ENCODE measurements around the gene SNX30. TPM values are rescaled to one million over a fixed set of nuclear protein-coding genes. Genes with fewer than 3 reads are reported as not detected.
A peak's percentile ranks its signal among the peaks of the same experiment; 100 is the strongest.

Gene SNX30
- total and polyA plus RNA-seq, 4 donors: 18.1 to 31.8 (median 22.1) TPM

GRCh38 chr9:112750764-112751055, 150 bp downstream of the SNX30 start:
- Histone ChIP-seq H3K4me3 (ENCODE audit: low read depth, low read length) (peak overlapping the region; percentile 78), H3K36me3 (ENCODE audit: control insufficient read depth, insufficient read depth, low read length) (no peaks in the 10 kb centered on the region), H3K9me3 (ENCODE audit: control insufficient read depth, insufficient read depth, low read length) (no peaks in the 10 kb centered on the region), H3K27me3 (ENCODE audit: control insufficient read depth, insufficient read depth, low read length) (no peaks in the 10 kb centered on the region), H3K27ac (ENCODE audit: low read depth, low read length) (no peak overlapping the region), H3K4me1 (ENCODE audit: control insufficient read depth, insufficient read depth, low read length) (peaks cover 22% of the 10 kb centered on the region)
- no peak for DNase-seq (ENCODE audit: low read depth in 4 of 6, low spot score in 6 of 6)
- under 1% methylated on average over 50 of the region's 50 CpGs for WGBS (ENCODE audit: insufficient coverage)

- peak in 4 of 6 donors; percentile 25 to 80 (median 52) for DNase-seq (ENCODE audit: low read depth in 4 of 6, low spot score in 6 of 6)
- H3K4me1 ChIP-seq (ENCODE audit: control insufficient read depth, insufficient read depth, low read length): peaks cover 19% of the 10 kb centered on the region
- no peaks in the 10 kb centered on the region for H3K36me3 ChIP-seq (ENCODE audit: control insufficient read depth, insufficient read depth, low read length)
- H3K27ac ChIP-seq (ENCODE audit: low read depth, low read length): peak overlapping the region; percentile 69
- WGBS (ENCODE audit: insufficient coverage): 0% methylated on average over 49 of the region's 49 CpGs
- H3K4me3 ChIP-seq (ENCODE audit: low read depth, low read length): peak overlapping the region; percentile 78
- H3K27me3 ChIP-seq (ENCODE audit: control insufficient read depth, insufficient read depth, low read length): no peaks in the 10 kb centered on the region
- H3K9me3 ChIP-seq (ENCODE audit: control insufficient read depth, insufficient read depth, low read length): no peaks in the 10 kb centered on the region
Measured at GRCh38 chr9:112751056-112751795, 666 bp downstream of the SNX30 start.

GRCh38 chr9:112752334-112753125, 2.0 kb downstream of the SNX30 start:
- DNase-seq (ENCODE audit: low read depth in 4 of 6, low spot score in 6 of 6): no peak
- WGBS (ENCODE audit: insufficient coverage): 100% methylated on average over 3 of the region's 6 CpGs
- Histone ChIP-seq H3K9me3 (ENCODE audit: control insufficient read depth, insufficient read depth, low read length) (no peaks in the 10 kb centered on the region), H3K27ac (ENCODE audit: low read depth, low read length) (no peak overlapping the region), H3K36me3 (ENCODE audit: control insufficient read depth, insufficient read depth, low read length) (no peaks in the 10 kb centered on the region), H3K4me3 (ENCODE audit: low read depth, low read length) (no peak overlapping the region), H3K27me3 (ENCODE audit: control insufficient read depth, insufficient read depth, low read length) (no peaks in the 10 kb centered on the region), H3K4me1 (ENCODE audit: control insufficient read depth, insufficient read depth, low read length) (peaks cover 17% of the 10 kb centered on the region)

GRCh38 chr9:112753725-112754124, 3.2 kb downstream of the SNX30 start:
- peaks cover 17% of the 10 kb centered on the region for H3K4me1 ChIP-seq (ENCODE audit: control insufficient read depth, insufficient read depth, low read length)
- H3K27ac ChIP-seq (ENCODE audit: low read depth, low read length): no peak overlapping the region
- H3K4me3 ChIP-seq (ENCODE audit: low read depth, low read length): no peak overlapping the region
- WGBS (ENCODE audit: insufficient coverage): 84% methylated on average over 1 of the region's 2 CpGs
- H3K36me3 ChIP-seq (ENCODE audit: control insufficient read depth, insufficient read depth, low read length): no peaks in the 10 kb centered on the region
- H3K27me3 ChIP-seq (ENCODE audit: control insufficient read depth, insufficient read depth, low read length): no peaks in the 10 kb centered on the region
- DNase-seq (ENCODE audit: low read depth in 4 of 6, low spot score in 6 of 6): no peak
- no peaks in the 10 kb centered on the region for H3K9me3 ChIP-seq (ENCODE audit: control insufficient read depth, insufficient read depth, low read length)

GRCh38 chr9:112754578-112754977, 4.0 kb downstream of the SNX30 start:
- Histone ChIP-seq H3K4me1 (ENCODE audit: control insufficient read depth, insufficient read depth, low read length) (peaks cover 17% of the 10 kb centered on the region), H3K27ac (ENCODE audit: low read depth, low read length) (no peak overlapping the region)

GRCh38 chr9:112755016-112755427, 4.5 kb downstream of the SNX30 start:
- Histone ChIP-seq H3K9me3 (ENCODE audit: control insufficient read depth, insufficient read depth, low read length) (no peaks in the 10 kb centered on the region), H3K4me3 (ENCODE audit: low read depth, low read length) (no peak overlapping the region), H3K27ac (ENCODE audit: low read depth, low read length) (no peak overlapping the region), H3K4me1 (ENCODE audit: control insufficient read depth, insufficient read depth, low read length) (peaks cover 16% of the 10 kb centered on the region), H3K27me3 (ENCODE audit: control insufficient read depth, insufficient read depth, low read length) (no peaks in the 10 kb centered on the region), H3K36me3 (ENCODE audit: control insufficient read depth, insufficient read depth, low read length) (no peaks in the 10 kb centered on the region)
- DNase-seq (ENCODE audit: low read depth in 4 of 6, low spot score in 6 of 6): no peak
- WGBS (ENCODE audit: insufficient coverage): 81% methylated on average over 5 of the region's 5 CpGs

More at GRCh38 chr9:112754578-112754977, 4.0 kb downstream of the SNX30 start:
- 78% methylated on average over 3 of the region's 3 CpGs for WGBS (ENCODE audit: insufficient coverage)
- Histone ChIP-seq H3K4me3 (ENCODE audit: low read depth, low read length) (no peak overlapping the region), H3K36me3 (ENCODE audit: control insufficient read depth, insufficient read depth, low read length) (no peaks in the 10 kb centered on the region), H3K9me3 (ENCODE audit: control insufficient read depth, insufficient read depth, low read length) (no peaks in the 10 kb centered on the region), H3K27me3 (ENCODE audit: control insufficient read depth, insufficient read depth, low read length) (no peaks in the 10 kb centered on the region)
- no peak for DNase-seq (ENCODE audit: low read depth in 4 of 6, low spot score in 6 of 6)

DNA sequence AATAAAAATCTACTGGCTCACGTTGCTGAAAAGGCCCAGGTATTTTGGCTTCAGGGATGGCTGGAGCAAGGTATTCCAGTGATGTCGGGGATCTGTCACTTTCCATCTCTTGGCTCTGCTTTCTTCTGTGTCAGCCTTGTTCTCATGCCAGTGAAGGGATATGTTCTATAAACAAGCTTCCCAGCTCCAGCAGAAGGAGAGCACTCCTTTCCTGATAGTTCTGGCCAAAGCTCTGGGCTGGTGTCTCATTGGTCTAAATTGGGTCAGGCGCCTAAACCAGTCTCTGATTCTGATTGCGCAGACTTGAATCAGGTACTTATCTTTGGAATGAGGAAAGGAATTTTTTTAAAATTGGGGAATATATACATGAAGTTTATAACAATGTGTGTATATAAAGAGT, 5.1 kb downstream of the SNX30 start:
- Histone ChIP-seq H3K9me3 (ENCODE audit: control insufficient read depth, insufficient read depth, low read length) (no peaks in the 10 kb centered on the region), H3K36me3 (ENCODE audit: control insufficient read depth, insufficient read depth, low read length) (no peaks in the 10 kb centered on the region), H3K27me3 (ENCODE audit: control insufficient read depth, insufficient read depth, low read length) (no peaks in the 10 kb centered on the region), H3K27ac (ENCODE audit: low read depth, low read length) (no peak overlapping the region), H3K4me1 (ENCODE audit: control insufficient read depth, insufficient read depth, low read length) (peaks cover 13% of the 10 kb centered on the region), H3K4me3 (ENCODE audit: low read depth, low read length) (no peak overlapping the region)
- 44% methylated on average over 1 of the region's 4 CpGs for WGBS (ENCODE audit: insufficient coverage)
- DNase-seq (ENCODE audit: low read depth in 4 of 6, low spot score in 6 of 6): no peak

- H3K4me3 ChIP-seq (ENCODE audit: low read depth, low read length): no peak overlapping the region
- H3K9me3 ChIP-seq (ENCODE audit: control insufficient read depth, insufficient read depth, low read length): no peaks in the 10 kb centered on the region
- H3K27me3 ChIP-seq (ENCODE audit: control insufficient read depth, insufficient read depth, low read length): no peaks in the 10 kb centered on the region
- 94% methylated on average over 5 of the region's 7 CpGs for WGBS (ENCODE audit: insufficient coverage)
- DNase-seq (ENCODE audit: low read depth in 4 of 6, low spot score in 6 of 6): peak in 1 of 6 donors; percentile 16
- no peaks in the 10 kb centered on the region for H3K36me3 ChIP-seq (ENCODE audit: control insufficient read depth, insufficient read depth, low read length)
- no peak overlapping the region for H3K27ac ChIP-seq (ENCODE audit: low read depth, low read length)
- H3K4me1 ChIP-seq (ENCODE audit: control insufficient read depth, insufficient read depth, low read length): peaks cover 2% of the 10 kb centered on the region
Measured at GRCh38 chr9:112757282-112757883, 6.8 kb downstream of the SNX30 start.

GRCh38 chr9:112757940-112758339, 7.4 kb downstream of the SNX30 start:
- Histone ChIP-seq H3K4me3 (ENCODE audit: low read depth, low read length) (no peak overlapping the region), H3K27me3 (ENCODE audit: control insufficient read depth, insufficient read depth, low read length) (no peaks in the 10 kb centered on the region), H3K36me3 (ENCODE audit: control insufficient read depth, insufficient read depth, low read length) (no peaks in the 10 kb centered on the region), H3K27ac (ENCODE audit: low read depth, low read length) (no peak overlapping the region), H3K9me3 (ENCODE audit: control insufficient read depth, insufficient read depth, low read length) (no peaks in the 10 kb centered on the region), H3K4me1 (ENCODE audit: control insufficient read depth, insufficient read depth, low read length) (no peaks in the 10 kb centered on the region)
- WGBS (ENCODE audit: insufficient coverage): 94% methylated on average over 2 of the region's 2 CpGs
- no peak for DNase-seq (ENCODE audit: low read depth in 4 of 6, low spot score in 6 of 6)

Measured in spinal cord (tissue), 10 donors.